GM23338 (cell line): ENCODE results near the gene BTN2A1. TPM values are rescaled to one million over a fixed set of nuclear protein-coding genes. Genes with fewer than 3 reads are reported as not detected.

Experiments
- ATAC-seq: fragments of 200-7000 bp; cut with Tn5 transposase; 3 replicates; pipeline ENCODE4 v1.9.1; 2020
- DNase-seq: peaks from one replicate; pipeline ENCODE4 v3.0.0-alpha.2; 2015; ENCODE audit warnings: low spot score
- H2AFZ ChIP-seq: fragments of 200-600 bp; sonication (generic); 2 replicates; pipeline ENCODE4 v1.8.0; 2016; ENCODE audit warnings: antibody characterized with exemption, mild to moderate bottlenecking, moderate library complexity
- H3F3A ChIP-seq: fragments of 200-600 bp; sonication (generic); replicated peaks from 2 replicates; pipeline ENCODE4 v1.8.0; 2017; ENCODE audit warnings: antibody characterized with exemption, mixed run types, low read depth
- H3K27ac ChIP-seq: fragments of 200-600 bp; sonication (generic); 2 replicates; pipeline ENCODE4 v1.6.1; 2016; ENCODE audit warnings: low read depth
- H3K27me3 ChIP-seq: fragments of 200-600 bp; sonication (generic); 2 replicates; pipeline ENCODE4 v1.8.0; 2016; ENCODE audit warnings: mild to moderate bottlenecking, mixed run types, moderate library complexity; ENCODE audit not compliant: insufficient read depth
- H3K36me3 ChIP-seq: fragments of 200-600 bp; sonication (generic); 2 replicates; pipeline ENCODE4 v1.8.0; 2016; ENCODE audit warnings: mild to moderate bottlenecking; ENCODE audit not compliant: insufficient read depth
- H3K4me1 ChIP-seq: fragments of 200-600 bp; sonication (generic); 2 replicates; pipeline ENCODE4 v1.8.0; 2016; ENCODE audit warnings: mild to moderate bottlenecking, moderate library complexity; ENCODE audit not compliant: insufficient read depth
- H3K4me2 ChIP-seq: fragments of 200-600 bp; sonication (generic); 2 replicates; pipeline ENCODE4 v1.7.1; 2017; ENCODE audit warnings: mixed run types
- H3K4me3 ChIP-seq: fragments of 200-600 bp; sonication (generic); 2 replicates; pipeline ENCODE4 v1.6.1; 2016; ENCODE audit warnings: mixed run types
- H3K79me2 ChIP-seq: fragments of 200-600 bp; sonication (generic); replicated peaks from 2 replicates; pipeline ENCODE4 v1.8.0; 2017; ENCODE audit warnings: mild to moderate bottlenecking; ENCODE audit not compliant: insufficient read depth
- H3K9me2 ChIP-seq: fragments of 200-600 bp; sonication (generic); 2 replicates; pipeline ENCODE4 v1.8.0; 2017; ENCODE audit not compliant: insufficient read depth
- H4K20me1 ChIP-seq: fragments of 200-600 bp; sonication (generic); replicated peaks from 2 replicates; pipeline ENCODE4 v1.8.0; 2017; ENCODE audit warnings: mild to moderate bottlenecking; ENCODE audit not compliant: insufficient read depth
- H3K27ac Mint-ChIP-seq: 2 replicates; pipeline ENCODE4 v1.8.0; 2020; ENCODE audit warnings: inconsistent platforms, mild to moderate bottlenecking, moderate library complexity, mixed read lengths
- H3K27me3 Mint-ChIP-seq: 3 replicates; pipeline ENCODE4 v1.8.0; 2022; ENCODE audit warnings: low read depth, mild to moderate bottlenecking, moderate library complexity, mixed read lengths, inconsistent platforms; ENCODE audit not compliant: insufficient read depth, poor library complexity
- H3K36me3 Mint-ChIP-seq: 3 replicates; pipeline ENCODE4 v1.8.0; 2021; ENCODE audit warnings: low read depth, mild to moderate bottlenecking, inconsistent platforms, moderate library complexity, mixed read lengths
- H3K4me1 Mint-ChIP-seq: 3 replicates; pipeline ENCODE4 v1.8.0; 2020; ENCODE audit warnings: mild to moderate bottlenecking, inconsistent platforms, mixed read lengths
- H3K4me3 Mint-ChIP-seq: 3 replicates; pipeline ENCODE4 v1.8.0; 2021; ENCODE audit warnings: moderate library complexity, mild to moderate bottlenecking, inconsistent platforms, mixed read lengths
- H3K9me3 Mint-ChIP-seq: 3 replicates; pipeline ENCODE4 v1.8.0; 2020; ENCODE audit warnings: moderate library complexity, mild to moderate bottlenecking, inconsistent platforms, mixed read lengths
- CREB1 ChIP-seq: fragments of 250-450 bp; sonication (Bioruptor Pico); IDR thresholded peaks from 2 replicates; pipeline ENCODE4 v1.5.0; 2020; ENCODE audit warnings: low read depth, mild to moderate bottlenecking, moderate library complexity
- EZH2 ChIP-seq: fragments of 200-600 bp; sonication (generic); IDR thresholded peaks from one replicate; pipeline ENCODE4 v1.8.0; 2017; ENCODE audit warnings: antibody characterized with exemption, mild to moderate bottlenecking, low read depth; ENCODE audit not compliant: unreplicated experiment
- EZH2phosphoT487 ChIP-seq: fragments of 200-600 bp; sonication (generic); IDR thresholded peaks from one replicate; pipeline ENCODE4 v1.8.1; 2018; ENCODE audit warnings: antibody characterized with exemption; ENCODE audit not compliant: unreplicated experiment
- JUNB ChIP-seq: IDR thresholded peaks from one replicate; pipeline ENCODE4 v1.6.1; 2016; ENCODE audit warnings: antibody characterized with exemption; ENCODE audit not compliant: unreplicated experiment
- NANOG ChIP-seq: IDR thresholded peaks from 2 replicates; pipeline ENCODE4 v1.6.1; 2016; ENCODE audit warnings: antibody characterized with exemption, borderline replicate concordance
- POLR2AphosphoS5 ChIP-seq: IDR thresholded peaks from 2 replicates; pipeline ENCODE4 v1.6.1; 2016; ENCODE audit warnings: antibody characterized with exemption, low read depth
- STAT1 ChIP-seq: IDR thresholded peaks from one replicate; pipeline ENCODE4 v1.6.1; 2016; ENCODE audit warnings: antibody characterized with exemption; ENCODE audit not compliant: unreplicated experiment
- ZNF114 ChIP-seq: fragments of 250-450 bp; sonication (Bioruptor Pico); IDR thresholded peaks from 2 replicates; pipeline ENCODE4 v1.5.0; 2020; ENCODE audit warnings: mild to moderate bottlenecking, moderate library complexity
- ZNF331 ChIP-seq: fragments of 250-450 bp; sonication (Bioruptor Pico); IDR thresholded peaks from 2 replicates; pipeline ENCODE4 v1.5.0; 2020; ENCODE audit warnings: low read depth, mild to moderate bottlenecking, moderate library complexity
- polyA plus RNA-seq: library from polyadenylated mRNA; unstranded; fragments of >200 nt; fragmentation: Nextera tagmentation; extraction: Ambion mirVana; gene quantifications from 2 replicates; pipeline ENCODE4 v1.2.1, GENCODE V29; 2016
- total RNA-seq: library from RNA; depleted of rRNA; stranded (reverse); fragments of >200 nt; shearing (Covaris generic); gene quantifications from 2 replicates; pipeline ENCODE4 v1.2.3, GENCODE V29; 2014
- TF ChIP-seq, protein P1 (sequence below), 2 experiments: fragments of 200-600 bp in 1 of 2; sonication (generic) in 1 of 2; conservative IDR thresholded peaks; 2 replicates each; pipeline versions ENCODE4 v1.5.1 to v1.6.1; 2016 to 2017; ENCODE audit warnings: antibody characterized with exemption in 2 of 2, low read depth in 2 of 2, mild to moderate bottlenecking in 2 of 2, moderate library complexity in 1 of 2

Gene BTN2A1
- total and polyA plus RNA-seq, 2 experiments from 2014 or later: 6.3 to 7.0 TPM

DNA sequence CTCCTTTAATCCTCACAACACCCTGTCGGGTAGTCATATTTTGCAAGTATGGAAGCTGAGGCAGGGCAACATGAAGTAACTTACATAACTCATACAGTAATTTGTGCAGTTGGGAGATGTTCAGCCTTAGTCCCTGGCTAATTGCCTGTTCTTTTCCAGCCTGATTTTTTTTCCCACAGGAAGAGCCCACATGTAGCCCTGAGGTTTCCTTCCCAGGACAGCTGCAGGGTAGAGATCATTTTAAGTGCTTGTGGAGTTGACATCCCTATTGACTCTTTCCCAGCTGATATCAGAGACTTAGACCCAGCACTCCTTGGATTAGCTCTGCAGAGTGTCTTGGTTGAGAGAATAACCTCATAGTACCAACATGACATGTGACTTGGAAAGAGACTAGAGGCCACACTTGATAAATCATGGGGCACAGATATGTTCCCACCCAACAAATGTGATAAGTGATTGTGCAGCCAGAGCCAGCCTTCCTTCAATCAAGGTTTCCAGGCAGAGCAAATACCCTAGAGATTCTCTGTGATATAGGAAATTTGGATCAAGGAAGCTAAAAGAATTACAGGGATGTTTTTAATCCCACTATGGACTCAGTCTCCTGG, 5.0 kb upstream of the BTN2A1 start:
- H2AFZ ChIP-seq: no peak overlapping the region
- Mint-ChIP-seq H3K4me3 (no peak overlapping the region), H3K27ac (no peak overlapping the region), H3K4me1 (peaks cover 11% of the 10 kb centered on the region), H3K9me3 (no peaks in the 10 kb centered on the region), H3K27me3 (peaks cover 3% of the 10 kb centered on the region), H3K36me3 (no peaks in the 10 kb centered on the region)
- no peaks in the 10 kb centered on the region for H3K36me3 ChIP-seq
- no peak overlapping the region for H3K27ac ChIP-seq
- no peaks in the 10 kb centered on the region for H3K9me2 ChIP-seq
- H3K4me2 ChIP-seq: no peak overlapping the region
- no peak overlapping the region for H3K4me3 ChIP-seq
- no peaks in the 10 kb centered on the region for H4K20me1 ChIP-seq
- no peaks in the 10 kb centered on the region; the same call in 1 of the 2 replicates for H3K4me1 ChIP-seq
- H3K79me2 ChIP-seq: no peaks in the 10 kb centered on the region
- ATAC-seq (no peak), DNase-seq (no peak)
- H3F3A ChIP-seq: no peaks in the 10 kb centered on the region
- H3K27me3 ChIP-seq: no peaks in the 10 kb centered on the region
- TF ChIP-seq STAT1: no peak
- TF ChIP-seq EZH2: no peak
- no peak for TF ChIP-seq EZH2phosphoT487
- no peak for TF ChIP-seq NANOG
- TF ChIP-seq ZNF331 (CRISPR knock-in tag): no peak

DNA sequence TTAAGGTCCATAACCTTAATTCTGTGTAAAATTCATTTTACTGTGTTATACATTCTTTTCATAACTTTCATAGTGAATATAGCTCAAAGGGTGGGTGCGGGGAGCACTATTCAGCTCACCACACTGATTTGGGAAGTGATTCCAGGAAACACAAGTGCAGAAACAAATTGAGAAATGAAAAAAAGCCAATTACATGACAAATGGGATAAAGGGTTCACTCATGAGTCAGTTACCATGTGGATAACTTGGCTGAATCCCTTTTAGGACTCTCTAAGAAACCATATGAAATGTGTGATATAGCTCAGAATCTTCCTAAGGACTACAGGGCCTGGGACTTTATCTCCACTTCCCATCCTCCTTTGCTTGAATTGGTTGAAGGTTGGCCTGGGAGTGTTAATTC, 3.1 kb upstream of the BTN2A1 start:
- H3K27ac ChIP-seq: no peak overlapping the region
- no peaks in the 10 kb centered on the region for H3K9me2 ChIP-seq
- DNase-seq: no peak

DNA sequence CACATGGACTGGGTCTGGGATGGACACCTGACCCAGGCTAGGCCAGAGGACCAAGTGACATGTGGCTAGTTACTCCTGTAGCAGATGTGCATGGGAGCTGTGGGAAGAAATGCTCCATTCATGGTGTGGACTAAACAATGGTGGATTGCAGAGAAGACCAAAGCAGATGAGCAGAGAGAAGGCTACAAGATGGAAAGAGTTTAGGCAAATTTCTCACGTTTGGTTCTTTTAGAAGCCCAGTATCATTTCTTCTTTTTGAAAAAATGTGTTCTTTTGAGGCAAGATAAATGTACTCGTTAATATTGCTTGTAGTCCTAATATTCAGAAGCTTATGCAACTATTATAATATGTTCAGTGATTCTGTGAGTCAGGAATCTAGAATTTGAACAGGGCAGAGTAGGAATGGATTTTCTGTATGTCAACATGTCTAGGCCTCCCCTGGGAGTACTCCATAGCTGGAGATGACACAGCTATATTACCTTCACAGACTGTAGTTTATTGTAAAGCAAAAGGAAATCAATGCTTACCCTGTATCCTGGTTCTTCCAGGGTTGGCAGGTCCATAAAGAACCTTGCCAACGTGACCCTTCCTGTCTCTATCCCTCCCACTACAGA, 2.3 kb upstream of the BTN2A1 start:
- Mint-ChIP-seq H3K27me3 (peaks cover 1% of the 10 kb centered on the region), H3K9me3 (no peaks in the 10 kb centered on the region), H3K27ac (no peak overlapping the region), H3K36me3 (peaks cover 13% of the 10 kb centered on the region), H3K4me3 (no peak overlapping the region), H3K4me1 (peaks cover 16% of the 10 kb centered on the region)
- Histone ChIP-seq H4K20me1 (peaks cover 2% of the 10 kb centered on the region; the same call in 1 of the 2 replicates), H3K27ac (no peak overlapping the region), H2AFZ (no peak overlapping the region), H3F3A (no peaks in the 10 kb centered on the region), H3K4me2 (no peak overlapping the region), H3K36me3 (peaks cover 7% of the 10 kb centered on the region), H3K9me2 (no peaks in the 10 kb centered on the region), H3K79me2 (peaks cover 14% of the 10 kb centered on the region), H3K4me1 (no peaks in the 10 kb centered on the region; the same call in none of the 2 replicates), H3K27me3 (no peaks in the 10 kb centered on the region), H3K4me3 (no peak overlapping the region)
- TF ChIP-seq EZH2 (no peak), ZNF331 (CRISPR knock-in tag) (no peak), CREB1 (CRISPR knock-in tag) (no peak), STAT1 (no peak), POLR2AphosphoS5 (no peak), NANOG (no peak), ZNF114 (no peak), JUNB (no peak), EZH2phosphoT487 (no peak)
- TF ChIP-seq, protein P1, sequence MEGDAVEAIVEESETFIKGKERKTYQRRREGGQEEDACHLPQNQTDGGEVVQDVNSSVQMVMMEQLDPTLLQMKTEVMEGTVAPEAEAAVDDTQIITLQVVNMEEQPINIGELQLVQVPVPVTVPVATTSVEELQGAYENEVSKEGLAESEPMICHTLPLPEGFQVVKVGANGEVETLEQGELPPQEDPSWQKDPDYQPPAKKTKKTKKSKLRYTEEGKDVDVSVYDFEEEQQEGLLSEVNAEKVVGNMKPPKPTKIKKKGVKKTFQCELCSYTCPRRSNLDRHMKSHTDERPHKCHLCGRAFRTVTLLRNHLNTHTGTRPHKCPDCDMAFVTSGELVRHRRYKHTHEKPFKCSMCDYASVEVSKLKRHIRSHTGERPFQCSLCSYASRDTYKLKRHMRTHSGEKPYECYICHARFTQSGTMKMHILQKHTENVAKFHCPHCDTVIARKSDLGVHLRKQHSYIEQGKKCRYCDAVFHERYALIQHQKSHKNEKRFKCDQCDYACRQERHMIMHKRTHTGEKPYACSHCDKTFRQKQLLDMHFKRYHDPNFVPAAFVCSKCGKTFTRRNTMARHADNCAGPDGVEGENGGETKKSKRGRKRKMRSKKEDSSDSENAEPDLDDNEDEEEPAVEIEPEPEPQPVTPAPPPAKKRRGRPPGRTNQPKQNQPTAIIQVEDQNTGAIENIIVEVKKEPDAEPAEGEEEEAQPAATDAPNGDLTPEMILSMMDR (conservative IDR thresholded peaks at IDR 0.05; ENCODE audit: low read depth in 2 of 2): no peak
- DNase-seq (no peak), ATAC-seq (no peak)

More for the DNA sequence above, 3.1 kb upstream of the BTN2A1 start:
- peaks cover 2% of the 10 kb centered on the region; the same call in 1 of the 2 replicates for H4K20me1 ChIP-seq
- H3K4me1 ChIP-seq: no peaks in the 10 kb centered on the region; the same call in none of the 2 replicates
- Mint-ChIP-seq H3K4me3 (no peak overlapping the region), H3K27me3 (peaks cover 1% of the 10 kb centered on the region), H3K36me3 (peaks cover 4% of the 10 kb centered on the region), H3K4me1 (peaks cover 16% of the 10 kb centered on the region), H3K9me3 (no peaks in the 10 kb centered on the region), H3K27ac (no peak overlapping the region)
- no peak for ATAC-seq
- no peaks in the 10 kb centered on the region for H3K27me3 ChIP-seq
- peaks cover 11% of the 10 kb centered on the region for H3K79me2 ChIP-seq
- no peak overlapping the region for H3K4me3 ChIP-seq
- H3K36me3 ChIP-seq: no peaks in the 10 kb centered on the region; the same call in 1 of the 2 replicates
- TF ChIP-seq EZH2phosphoT487: no peak
- TF ChIP-seq STAT1: no peak
- TF ChIP-seq POLR2AphosphoS5: no peak
- no peak overlapping the region for H3K4me2 ChIP-seq
- H3F3A ChIP-seq: no peaks in the 10 kb centered on the region
- H2AFZ ChIP-seq: no peak overlapping the region
